ENCODE measurements around the gene TLR9.

The TLR9 gene

DNA sequence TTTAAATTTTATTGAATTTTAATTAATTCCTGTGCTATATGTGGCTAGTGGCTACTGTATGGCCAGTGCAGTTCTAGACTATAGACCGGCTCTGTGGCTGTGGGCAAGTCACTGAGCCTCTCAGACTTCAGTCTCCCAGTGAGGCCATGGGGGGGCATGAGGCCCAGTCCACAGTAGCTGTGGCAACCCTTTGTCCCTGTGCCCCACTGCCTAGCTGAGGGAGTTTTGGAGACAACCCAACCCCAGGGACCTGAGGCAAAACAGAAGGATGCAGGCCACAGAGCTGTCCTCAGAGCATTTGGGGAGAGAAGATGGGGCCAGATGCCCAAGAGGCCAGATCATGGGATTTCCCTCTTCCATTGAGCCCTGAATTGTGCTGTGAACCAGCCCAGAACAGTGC lies 52.3 kb downstream of the TLR9 start:
- no peak for DNase-seq (ENCODE audit: low spot score)

DNA sequence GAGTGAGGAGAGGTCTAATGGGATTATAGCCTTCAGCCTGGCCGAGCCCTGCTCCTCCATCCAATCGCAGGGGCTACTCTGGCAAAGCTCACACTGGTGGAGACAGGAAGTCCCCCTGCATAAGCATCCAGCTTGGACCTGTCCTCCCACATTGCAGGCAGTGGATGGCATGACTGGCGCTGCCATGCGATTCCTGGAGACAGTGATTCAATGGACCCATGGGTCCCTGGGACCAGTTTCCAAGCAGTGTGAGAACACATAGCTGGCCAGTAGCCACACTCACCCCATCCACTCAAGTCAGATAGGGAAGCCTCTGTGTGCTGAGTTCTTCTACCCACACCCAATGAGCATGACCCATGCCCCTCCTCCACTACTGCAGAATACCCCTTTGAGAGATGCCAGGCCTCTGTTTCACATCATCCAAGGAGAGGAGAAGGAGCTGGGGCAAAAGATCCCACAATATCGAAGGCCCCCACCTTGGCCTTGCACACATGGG lies 53.1 kb downstream of the TLR9 start:
- peak; percentile 78 for DNase-seq (ENCODE audit: low spot score)

DNA sequence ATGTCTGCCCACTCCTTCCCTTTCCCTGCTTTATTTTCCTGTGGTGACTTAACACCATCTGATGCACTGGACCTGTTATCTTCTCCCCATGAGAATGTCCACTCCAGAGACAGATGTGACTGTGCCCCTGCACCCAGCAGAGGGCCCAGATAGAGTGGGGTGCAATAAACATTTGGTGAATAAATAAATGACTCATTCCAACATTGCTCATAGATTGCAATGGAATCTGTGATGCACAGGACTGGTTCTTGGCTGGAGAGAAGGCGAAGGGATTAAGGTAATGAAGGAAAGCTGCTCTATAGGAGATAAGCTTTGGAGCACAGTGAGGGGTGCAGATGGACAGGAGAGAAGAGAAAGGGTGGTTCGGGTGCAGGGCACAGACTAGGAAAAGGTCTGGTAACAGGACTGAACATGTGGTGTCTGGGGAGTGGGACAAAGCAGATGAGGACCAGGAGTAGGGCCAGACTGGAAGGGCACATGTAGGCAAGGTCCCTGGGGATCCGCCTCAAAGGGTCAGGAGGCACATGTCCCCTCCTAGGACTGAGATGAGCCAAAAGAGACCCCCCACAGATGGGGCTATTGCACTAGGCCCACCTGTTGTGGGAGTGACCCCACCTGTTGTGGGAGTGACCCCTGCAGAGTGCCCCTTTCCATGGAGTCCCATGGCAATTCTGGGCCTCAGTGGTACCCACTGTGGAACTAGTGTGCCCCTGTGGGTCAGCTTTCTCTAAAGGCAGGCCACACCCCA lies 53.8 kb downstream of the TLR9 start:
- no peak for DNase-seq (ENCODE audit: low spot score)

Measured in globus pallidus (tissue), 1 donor.